ENCODE results near the gene UTF1.

GRCh38 chr10:133225707-133226191, 4.3 kb upstream of the UTF1 start:
- TF ChIP-seq, protein P1, sequence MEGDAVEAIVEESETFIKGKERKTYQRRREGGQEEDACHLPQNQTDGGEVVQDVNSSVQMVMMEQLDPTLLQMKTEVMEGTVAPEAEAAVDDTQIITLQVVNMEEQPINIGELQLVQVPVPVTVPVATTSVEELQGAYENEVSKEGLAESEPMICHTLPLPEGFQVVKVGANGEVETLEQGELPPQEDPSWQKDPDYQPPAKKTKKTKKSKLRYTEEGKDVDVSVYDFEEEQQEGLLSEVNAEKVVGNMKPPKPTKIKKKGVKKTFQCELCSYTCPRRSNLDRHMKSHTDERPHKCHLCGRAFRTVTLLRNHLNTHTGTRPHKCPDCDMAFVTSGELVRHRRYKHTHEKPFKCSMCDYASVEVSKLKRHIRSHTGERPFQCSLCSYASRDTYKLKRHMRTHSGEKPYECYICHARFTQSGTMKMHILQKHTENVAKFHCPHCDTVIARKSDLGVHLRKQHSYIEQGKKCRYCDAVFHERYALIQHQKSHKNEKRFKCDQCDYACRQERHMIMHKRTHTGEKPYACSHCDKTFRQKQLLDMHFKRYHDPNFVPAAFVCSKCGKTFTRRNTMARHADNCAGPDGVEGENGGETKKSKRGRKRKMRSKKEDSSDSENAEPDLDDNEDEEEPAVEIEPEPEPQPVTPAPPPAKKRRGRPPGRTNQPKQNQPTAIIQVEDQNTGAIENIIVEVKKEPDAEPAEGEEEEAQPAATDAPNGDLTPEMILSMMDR (IDR thresholded peaks at IDR 0.05): no peak
- TF ChIP-seq POLR2A (IDR thresholded peaks at IDR 0.05): no peak

All from uterus (tissue), 2 donors.